GM03348 (cell line): ENCODE data around the gene CRIP2.

Experiments used
- DNase-seq: peaks from one replicate; pipeline ENCODE4 v3.0.0; 2012; ENCODE audit warnings: low spot score

The CRIP2 gene, protein sequence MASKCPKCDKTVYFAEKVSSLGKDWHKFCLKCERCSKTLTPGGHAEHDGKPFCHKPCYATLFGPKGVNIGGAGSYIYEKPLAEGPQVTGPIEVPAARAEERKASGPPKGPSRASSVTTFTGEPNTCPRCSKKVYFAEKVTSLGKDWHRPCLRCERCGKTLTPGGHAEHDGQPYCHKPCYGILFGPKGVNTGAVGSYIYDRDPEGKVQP

DNA sequence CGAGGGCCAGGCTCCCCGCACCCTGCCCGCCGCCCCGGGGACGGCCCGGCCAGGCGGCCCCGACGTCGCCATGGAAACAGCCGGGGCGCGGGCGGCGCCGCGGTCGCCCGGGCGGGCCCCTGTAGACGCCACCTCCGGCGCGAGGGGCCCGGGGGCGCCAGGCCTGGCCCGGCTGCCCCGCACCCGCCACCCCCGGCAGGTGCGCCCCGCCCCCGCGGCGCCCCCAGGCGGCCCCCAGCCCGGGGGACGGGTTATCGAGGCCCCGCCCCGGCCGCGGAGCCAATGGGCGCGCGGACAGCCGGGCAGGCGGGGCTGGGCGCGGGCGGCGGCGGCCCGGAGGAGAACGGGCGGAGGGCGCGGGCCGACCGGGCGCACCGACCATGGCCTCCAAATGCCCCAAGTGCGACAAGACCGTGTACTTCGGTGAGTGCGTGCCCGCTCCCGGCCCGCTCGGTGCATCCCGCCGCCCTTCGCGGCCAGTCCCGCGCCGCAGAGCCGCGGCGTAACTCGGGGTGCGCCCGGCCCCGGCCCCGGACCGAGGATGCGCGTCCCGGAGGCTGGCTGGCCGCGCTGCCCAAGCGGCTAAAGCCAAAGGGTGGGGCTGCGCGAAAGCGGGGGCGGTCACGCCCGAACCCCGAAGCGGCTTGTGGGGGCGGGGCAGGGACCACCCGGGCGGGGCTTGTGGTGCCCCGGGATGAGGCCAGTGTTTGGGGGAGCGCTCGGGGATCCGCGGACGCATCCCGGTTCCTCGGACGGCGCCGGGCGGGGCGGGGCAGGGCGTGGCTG lies at the start of gene CRIP2:
TSS of gene CRIP2 (plus strand) at position 339 of the 786 bp plus-strand sequence. CDS start at position 381, 42 bp downstream.
- DNase-seq = peak; percentile 95

DNA sequence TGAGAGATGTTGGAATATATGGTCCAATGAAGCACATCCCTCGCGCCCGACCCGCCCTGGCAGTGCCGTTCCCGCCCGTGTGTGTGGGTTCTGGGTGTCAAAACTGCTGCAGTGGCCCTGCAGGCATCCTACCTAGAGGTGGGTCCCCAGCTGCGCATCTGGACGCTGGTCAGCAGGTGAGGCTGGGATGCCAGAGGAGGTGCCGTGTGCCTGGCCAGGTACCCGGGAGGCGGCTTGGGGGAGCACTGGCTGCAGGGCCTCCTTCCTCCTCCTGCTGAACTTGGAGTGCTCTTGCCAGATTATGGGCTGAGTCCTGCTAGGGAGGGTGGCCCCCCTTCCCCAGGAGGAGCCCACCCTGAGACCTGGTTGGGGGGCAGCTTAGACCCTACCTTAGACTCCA lies 49.8 kb upstream of the CRIP2 start:
- DNase-seq = no peak

DNA sequence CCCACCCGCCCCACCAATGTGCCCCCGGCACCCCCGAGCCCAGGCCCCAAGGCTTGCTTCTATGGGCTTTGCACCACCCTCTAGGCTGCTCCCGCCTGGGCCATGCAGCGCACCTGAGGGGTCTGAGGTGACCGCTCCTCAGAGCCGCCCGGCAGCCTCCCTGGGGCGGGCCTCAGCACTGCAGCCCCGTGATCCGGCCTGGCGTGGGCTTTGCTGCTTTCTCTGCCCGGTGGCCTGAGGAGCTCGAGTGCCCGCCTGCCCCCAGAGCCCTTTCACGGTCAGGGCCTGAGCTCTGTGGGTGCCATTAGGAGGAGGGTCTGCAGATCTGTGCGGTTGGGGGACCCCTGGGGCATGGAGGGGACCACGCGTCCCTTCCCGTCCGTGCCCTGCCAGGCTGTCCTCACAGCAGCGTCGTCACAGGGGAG lies 48.8 kb upstream of the CRIP2 start:
- no peak for DNase-seq

DNA sequence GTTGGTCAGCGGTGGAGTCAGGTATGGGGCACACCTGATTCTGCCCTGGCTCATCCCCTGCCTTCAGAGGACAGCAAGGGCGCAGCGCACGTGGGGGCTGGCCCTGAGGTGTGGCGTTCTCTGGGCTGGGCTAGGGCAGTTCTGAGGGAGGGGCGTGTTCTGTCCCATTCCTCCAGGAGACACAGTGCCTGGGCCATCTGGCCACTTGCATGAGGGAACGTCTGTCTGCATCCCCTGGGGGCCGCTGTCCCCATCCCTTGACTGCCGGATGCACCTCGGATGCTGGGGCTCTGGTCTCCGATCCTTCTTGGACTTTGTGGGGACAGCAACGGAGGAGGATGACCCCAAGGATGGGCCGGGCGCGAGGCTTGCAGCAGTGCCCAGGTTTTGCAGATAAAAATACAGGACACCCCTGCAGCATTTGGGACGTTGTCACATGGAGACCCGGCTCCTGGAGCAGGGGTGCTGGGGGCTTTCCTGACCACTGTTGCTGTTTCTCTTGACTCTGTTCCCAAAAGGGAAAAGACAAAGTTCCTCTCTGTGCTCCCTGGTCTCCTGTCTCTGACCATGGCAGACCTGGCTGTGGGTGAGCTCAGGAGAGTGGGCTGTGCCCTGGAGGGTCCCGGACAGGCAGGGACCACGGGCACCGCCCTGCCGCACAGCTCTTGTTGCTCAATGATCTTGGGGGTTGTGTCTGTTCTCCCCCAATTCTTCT lies 48.0 kb upstream of the CRIP2 start:
- DNase-seq = no peak

DNA sequence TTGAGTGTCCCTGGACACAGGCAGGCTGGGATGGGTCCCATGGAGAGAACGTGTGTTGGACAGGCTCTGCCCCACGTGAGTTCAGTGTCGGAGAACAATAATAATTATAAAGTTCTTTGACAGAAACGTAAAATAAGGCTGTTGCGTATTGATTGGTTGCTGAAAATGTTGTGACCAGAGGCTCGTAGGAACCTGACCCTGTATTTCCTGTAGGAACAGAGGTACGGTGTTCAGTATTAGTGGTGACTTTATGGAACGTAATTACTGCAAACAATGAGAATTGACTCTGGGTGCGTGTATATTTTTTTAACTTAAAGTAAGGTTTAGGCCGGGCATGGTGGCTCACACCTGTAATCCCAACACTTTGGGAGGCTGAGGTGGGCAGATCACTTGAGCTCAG lies 47.2 kb upstream of the CRIP2 start:
- DNase-seq = no peak

DNA sequence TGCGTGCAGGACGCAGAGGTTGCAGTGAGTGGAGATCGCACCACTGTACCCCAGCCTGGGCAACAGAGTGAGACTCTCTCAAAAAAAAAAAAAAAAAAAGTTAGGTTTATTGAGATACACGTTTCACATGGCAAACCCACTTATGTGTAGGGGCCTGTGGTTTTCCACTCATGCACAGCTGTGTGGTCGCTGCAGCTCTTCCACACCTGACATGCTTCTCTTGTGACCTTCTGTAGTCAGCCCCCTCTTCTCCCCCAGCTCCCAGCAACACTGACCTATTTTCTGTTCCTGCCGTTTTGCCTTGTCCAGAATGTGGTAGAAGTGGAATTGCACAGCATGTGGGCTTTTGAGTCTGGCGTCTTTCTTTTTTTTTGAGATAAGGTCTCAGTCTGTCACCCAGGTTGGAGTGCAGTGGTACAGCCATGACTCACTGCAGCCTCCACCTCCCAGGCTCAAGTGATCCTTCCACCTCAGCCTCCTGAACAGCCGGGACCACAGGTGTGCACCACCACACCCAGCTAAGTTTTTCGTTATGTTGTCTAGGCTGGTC lies 46.6 kb upstream of the CRIP2 start:
- DNase-seq = no peak

DNA sequence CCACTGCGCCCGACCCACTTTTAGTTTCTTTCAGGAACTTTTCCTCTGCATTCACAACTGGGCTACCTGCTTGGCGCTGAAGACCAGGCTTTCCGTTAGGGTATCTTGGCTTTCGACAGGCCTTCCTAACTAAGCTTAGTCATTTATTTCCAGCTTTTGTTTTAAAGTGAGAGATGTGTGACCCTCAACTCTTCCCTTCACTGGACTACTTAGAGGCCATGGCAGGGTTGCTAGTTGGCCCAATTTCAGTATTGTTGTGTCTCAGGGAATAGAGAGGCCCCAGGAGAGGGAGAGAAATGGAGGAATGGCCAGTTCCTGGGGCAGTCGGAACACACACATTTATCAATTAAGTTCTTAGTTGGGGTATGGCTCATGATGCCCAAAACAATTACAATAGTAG lies 44.6 kb upstream of the CRIP2 start:
- no peak for DNase-seq

DNA sequence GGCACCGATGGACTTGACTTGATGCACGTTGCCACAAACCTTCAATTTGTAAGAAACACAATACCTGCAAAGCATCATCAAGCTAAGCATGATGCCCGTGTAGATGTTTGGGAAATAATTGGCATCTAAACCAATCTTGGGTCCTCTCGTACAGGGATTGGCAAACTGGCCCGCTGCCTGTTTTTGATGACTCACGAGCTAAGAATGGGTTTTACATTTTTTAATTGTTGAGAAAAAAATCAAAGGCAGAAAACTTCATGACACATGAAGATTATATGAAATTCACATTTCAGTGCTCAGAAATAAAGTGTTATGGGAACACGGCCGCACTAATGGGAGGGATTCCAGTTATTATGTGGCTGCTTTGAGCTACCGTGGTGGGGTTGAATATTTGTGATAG lies 44.1 kb upstream of the CRIP2 start:
- peak; percentile 74 for DNase-seq

DNA sequence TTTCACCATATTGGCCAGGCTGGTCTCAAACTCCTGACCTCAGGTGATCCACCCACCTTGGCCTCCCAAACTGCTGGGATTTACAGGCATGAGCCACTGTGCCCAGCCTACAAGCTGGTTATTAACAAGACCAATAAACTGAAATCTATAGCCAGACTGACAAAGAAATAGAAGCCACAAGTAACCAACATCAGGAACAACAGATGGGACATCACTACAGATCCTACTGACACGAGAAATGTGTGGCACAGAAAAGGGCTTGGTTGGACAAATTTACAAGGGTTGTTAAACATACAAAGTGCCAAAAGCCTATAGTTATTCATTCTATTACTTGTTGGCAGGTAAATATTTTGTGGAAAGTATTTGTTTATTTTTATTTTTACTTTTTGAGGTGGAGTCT lies 43.4 kb upstream of the CRIP2 start:
- no peak for DNase-seq

DNA sequence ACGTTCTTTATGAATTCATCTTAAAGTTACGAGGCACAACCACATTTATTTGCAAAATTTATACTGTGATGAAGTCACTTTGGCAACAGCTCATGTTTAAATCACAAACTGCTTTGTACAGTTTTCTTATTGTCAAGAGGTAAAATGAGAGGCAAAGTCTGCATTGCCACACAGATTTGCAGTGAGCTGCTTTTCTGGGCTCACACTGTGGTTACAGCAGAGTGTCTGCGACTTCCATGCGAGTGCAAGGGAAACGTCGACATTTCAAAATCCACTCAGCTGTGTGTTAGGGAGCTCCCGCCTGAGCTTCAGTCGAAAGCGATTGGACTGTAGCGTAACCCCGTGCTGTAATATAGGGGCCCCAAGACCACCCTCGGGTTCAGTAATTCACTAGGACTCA lies 42.0 kb upstream of the CRIP2 start:
- no peak for DNase-seq

DNA sequence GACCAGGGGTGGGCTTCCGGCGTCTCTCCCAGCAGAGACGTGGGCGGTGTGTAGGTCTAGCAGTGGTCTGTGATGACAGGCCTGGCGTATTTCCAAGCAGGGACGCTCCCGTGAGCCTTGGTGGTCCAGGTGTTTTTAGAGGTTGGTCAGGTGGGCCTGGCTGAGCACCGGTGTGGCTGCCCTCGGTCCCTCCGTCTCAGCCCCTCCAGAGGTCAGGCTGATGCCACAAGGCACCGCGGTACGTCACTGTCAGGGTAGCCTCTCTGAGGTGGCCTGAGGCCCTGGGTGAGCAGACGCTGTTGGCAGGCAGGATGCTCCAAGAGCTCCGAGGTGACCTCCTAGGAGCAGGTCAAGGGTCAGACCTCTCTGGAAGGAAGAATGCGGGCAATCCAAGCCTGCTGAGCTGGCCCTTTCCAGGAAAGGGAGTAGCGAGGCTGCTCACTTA lies 41.4 kb upstream of the CRIP2 start:
- DNase-seq = no peak

DNA sequence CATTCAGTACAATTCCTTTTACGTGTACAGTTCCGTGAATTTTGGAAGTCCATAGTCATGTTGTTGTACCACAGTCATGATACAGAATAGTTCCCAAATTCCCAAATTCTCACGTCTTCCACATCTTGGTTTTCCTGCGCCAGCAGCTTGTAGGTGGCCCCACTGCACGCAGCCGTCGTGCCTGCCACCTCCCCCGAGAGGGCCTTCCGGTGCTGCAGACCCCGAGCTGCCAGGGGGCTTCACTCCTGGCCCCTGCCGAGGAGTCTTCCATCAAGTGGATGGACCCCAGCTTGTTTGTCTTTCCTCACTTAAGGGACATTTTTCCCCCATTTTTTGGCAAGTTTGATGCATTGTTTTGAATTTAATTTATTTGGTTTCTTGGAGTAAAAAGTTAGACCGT lies 38.2 kb upstream of the CRIP2 start:
- DNase-seq = no peak

DNA sequence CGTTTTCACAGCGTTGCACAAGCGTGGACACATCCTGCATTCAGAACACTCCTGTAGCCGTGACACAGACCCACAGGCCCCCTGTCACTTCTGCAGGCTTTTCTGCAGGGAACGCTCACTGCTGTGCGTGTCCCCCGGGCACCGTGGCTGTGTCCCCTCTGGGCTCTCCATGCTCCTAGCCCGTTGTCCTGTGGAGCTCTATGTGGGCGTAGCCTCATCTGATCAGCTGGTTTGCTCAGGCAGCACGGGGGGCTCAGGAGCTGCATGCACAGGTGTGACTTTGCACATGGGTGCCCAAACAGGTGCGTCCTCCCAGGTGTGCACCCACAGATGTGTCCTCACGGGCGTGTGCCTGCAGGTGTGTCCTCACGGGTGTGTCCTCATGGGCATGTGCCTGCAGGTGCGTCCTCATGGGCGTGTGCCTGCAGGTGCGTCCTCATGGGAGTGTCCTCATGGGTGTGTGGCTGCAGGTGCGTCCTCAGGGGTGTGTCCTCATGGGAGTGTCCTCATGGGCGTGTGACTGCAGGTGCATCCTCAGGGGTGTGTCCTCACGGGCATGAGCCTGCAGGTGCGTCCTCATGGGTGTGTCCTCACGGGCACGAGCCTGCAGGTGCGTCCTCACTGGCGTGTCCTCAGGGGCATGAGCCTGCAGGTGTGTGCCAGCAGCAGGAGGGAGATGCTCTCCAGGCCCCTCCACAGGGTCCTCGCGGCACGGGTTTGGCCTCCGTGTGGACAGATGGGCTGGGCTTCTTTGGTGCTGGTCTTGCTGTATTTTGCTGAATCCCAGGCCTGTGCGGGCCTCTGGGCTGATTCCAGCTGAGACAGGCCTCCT lies 37.5 kb upstream of the CRIP2 start:
- no peak for DNase-seq

DNA sequence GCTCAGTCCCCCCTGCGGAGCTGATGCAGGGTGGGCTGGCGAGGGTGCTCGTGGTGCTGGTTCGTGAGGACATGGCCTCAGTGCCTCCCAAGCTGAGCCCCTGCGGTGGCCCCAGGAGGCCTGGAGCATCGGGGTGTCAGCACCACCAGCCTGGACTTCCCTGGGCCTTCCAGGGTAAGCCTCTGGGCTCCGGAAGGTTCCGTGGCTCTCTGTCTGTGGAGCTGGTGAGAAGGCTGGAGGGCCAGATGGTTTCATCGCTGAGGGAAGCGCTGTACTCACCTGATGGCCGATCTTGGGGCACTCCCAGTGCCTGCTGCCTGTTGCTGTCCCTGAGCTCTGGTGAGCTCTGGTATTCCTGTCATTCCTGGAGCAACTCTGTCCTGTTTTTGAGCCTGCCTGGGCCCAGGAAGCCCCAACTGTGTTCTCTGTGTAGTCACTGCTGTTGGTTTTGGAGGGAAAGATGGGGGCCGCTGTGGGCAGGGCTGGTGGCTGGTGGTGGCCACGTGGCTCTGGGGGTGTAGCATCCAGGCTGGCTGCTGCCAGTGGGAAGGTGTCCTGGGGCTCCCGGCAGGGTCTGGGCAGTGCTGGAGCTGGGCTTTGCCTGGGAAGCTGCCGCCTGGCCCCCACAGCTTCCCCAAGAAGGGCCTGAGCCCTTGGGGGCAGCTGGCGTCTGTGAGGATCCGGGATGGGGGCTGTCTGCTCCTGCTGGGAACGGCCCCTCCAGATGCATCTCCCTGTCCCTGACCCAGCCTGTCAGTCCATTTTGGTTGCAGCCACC lies 36.7 kb upstream of the CRIP2 start:
- no peak for DNase-seq

DNA sequence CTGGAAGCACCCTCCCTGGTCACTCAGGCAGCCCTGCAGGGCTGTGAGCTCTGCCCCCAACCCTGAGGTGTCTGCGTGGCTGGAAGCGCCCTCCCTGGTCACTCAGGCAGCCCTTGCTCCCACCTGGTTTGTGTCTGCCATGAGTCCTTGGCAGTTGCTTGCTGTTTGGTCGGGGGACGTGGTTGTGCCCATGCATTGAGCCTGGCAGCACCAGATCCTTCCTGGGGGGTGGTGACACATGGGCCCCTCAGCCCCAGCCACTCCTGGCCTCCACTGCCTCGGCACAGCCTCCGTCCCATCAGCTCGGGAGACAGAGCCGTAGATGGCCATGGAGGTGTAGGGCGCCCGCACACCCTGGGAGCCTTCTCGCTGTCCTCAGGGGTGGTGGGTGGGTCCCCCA lies 35.4 kb upstream of the CRIP2 start:
- no peak for DNase-seq

DNA sequence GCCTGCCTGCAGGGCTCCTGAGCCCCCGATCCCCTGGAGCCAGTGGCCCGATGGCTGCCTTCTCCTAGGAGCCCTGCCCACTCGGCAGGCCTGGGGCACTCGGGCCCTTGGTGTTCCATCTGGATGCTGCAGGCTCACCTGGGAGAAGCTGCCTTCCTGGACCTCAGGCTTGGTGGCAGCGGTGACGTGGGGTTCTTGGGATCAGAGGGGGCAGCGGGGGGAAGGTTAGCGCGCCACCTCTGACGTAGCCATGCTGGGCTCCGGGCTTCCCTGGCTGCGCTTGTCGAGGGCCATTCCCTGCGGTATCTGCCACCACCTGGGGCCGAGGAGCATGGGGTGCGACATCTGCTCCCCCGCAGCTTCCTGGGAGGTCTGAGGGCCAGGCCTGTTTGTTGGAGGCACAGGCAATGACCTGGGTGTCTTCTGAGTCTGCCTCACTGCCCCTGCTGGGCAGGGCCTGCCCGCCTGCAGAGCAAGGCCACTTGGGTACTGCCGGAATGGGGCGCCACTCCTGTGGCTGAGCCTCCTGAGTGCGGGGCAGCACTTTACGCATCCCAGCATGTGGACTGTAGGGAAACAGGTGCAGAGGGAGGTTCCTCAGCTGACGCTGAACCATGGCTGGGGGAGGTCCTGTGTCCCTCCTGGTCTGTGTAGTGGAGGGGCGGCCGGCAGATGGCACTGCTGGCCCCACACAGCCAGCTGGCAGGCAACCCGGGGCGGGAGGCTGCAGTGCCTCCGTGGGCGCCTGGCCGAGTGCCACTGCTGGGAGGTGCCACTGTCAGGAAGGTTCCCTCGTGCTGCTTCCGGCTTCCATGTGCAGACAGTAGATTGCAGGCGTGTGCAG lies 34.7 kb upstream of the CRIP2 start:
- DNase-seq = peak; percentile 57

DNA sequence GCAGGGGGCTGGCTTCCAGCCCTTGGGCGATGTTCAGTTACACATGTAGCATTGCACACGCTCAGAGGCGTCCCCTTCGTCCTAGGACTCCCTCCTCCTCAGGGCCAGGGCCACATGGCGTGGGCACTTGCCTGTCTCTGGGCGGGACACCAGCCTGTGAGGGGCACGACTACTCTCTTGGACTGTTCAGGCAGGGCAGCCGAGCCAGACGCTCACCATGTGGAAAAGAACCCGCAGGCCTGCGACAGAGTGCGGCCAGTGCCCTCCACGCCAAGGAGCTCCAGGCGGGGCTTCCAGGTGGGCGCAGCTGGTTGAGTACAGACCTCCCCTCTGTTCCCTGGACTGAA lies 34.1 kb upstream of the CRIP2 start:
- no peak for DNase-seq

DNA sequence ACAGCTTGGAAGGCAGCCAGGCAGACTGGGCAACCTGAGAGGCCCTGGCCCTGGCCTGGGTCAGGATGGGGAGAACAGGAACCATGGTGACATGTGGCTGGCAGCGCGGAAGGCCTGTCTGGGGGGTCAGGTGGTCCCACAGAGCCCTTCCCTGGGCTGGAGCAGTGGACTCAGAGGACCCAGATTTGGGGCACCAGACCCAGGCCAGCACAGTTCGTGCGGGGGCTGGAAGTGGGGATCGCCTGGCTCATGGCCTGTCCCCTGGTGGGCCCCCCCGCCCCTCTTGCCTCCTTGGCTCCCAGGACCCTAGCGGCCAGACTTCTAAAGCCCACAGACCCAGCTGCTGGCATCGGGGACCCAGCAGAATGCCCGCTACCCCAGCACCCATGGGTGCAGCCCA lies 33.6 kb upstream of the CRIP2 start:
- no peak for DNase-seq

DNA sequence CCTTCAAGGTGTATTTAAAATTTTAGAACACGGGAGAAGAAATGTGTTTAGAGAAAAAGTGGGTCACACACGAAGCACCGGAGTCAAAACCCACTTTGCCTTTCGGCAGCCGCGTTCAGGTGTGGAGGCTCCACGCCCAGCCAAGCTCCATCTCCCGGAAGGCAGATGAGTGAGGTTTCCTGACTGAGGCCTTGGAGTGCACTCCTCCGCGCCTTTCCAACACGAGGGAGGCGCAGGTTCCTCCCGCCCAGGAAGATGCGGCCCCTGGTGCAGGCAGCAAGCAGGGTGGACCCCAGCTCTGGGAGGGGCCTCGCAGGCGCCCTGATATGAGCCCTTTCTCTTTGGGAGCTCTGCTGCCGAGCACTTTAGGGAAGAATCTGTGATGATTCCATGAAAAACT lies 32.5 kb upstream of the CRIP2 start:
- no peak for DNase-seq

DNA sequence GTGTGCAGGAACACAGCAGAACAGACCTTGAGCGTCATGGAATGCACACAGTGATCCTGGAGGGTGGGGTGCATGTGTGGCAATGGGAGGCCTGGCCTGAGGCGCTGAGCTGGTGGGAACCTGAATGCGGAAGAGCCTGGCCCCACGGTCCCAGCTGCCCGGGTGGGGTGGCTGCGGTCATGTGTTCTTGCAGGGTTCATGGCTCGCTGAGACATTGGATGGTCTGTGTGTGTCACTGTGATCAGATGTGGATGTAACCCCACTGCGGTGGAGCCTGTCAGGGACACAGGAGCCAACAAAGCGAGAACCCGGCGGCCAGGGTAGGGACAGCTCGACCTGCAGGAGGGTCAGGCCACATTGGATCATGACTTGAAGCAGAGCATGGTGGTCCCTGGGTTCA lies 31.8 kb upstream of the CRIP2 start:
- DNase-seq = no peak
